Right cardiac atrium (tissue), 5 donors: ENCODE measurements around the gene ITGB7. TPM values are rescaled to one million over a fixed set of nuclear protein-coding genes. Genes with fewer than 3 reads are reported as not detected.
"Not testable (repeated sequence)": the region's sequence is repeated elsewhere in the genome, so short reads cannot be mapped to it uniquely, and the experiment has no call there.

Source experiments
- ATAC-seq, 2 donors: fragments of 200-7000 bp; cut with Tn5 transposase; one replicate each; pipeline versions ENCODE4 v1.8.0 to v1.9.1; 2020; ENCODE audit warnings: moderate library complexity in 2 of 2, mild to moderate bottlenecking in 1 of 2
- DNase-seq, 3 donors: peaks; one replicate each; pipeline ENCODE4 v3.0.0-alpha.2; 2020
- H3K27ac ChIP-seq: one replicate; pipeline ENCODE4 v1.5.1; 2013; ENCODE audit warnings: mild to moderate bottlenecking, low read length, control low read depth, moderate library complexity
- H3K27me3 ChIP-seq: one replicate; pipeline ENCODE4 v1.6.1; 2013; ENCODE audit not compliant: control insufficient read depth, insufficient read depth
- H3K4me1 ChIP-seq: one replicate; pipeline ENCODE4 v1.6.1; 2013; ENCODE audit warnings: low read length; ENCODE audit not compliant: control insufficient read depth, insufficient read depth
- H3K4me3 ChIP-seq: one replicate; pipeline ENCODE4 v1.5.1; 2013; ENCODE audit warnings: low read length, control low read depth
- H3K9me3 ChIP-seq: one replicate; pipeline ENCODE4 v1.6.1; 2013; ENCODE audit warnings: low read length; ENCODE audit not compliant: control insufficient read depth
- WGBS: extraction: QIAGEN DNeasy Blood & Tissue Kit; methylation state at CpG from one replicate; pipeline ENCODE4 v1.1.7; 2013; 5-methylcytosine and 5-hydroxymethylcytosine counted together
- intact Hi-C, 4 donors: fragments of 100-400 bp; cut with DNase I; formaldehyde crosslinking; loops; one replicate each; pipeline versions ENCODE4 v1.11.0 to v1.14.0; 2022 to 2023
- polyA plus RNA-seq: library from polyadenylated mRNA; stranded (reverse); fragments of 200-250 nt; gene quantifications from one replicate; pipeline ENCODE4 v1.2.3, GENCODE V29; 2013
- total RNA-seq, 4 donors: library from RNA; stranded (reverse); fragmentation: NEBNext Ultra II Directional; extraction: Animal tissue kit (Norgen Biotek cat#: 25700); gene quantifications; one replicate each; pipeline ENCODE4 v1.2.1, GENCODE V29; 2021
- donor health status: healthy with polysubstance abuse.
- donor health status: DM: no; HTN: yes; CAD: no.
- donor health status: DM: no; HTN: no; CAD: no.
- donor health status: DM: no; HTN: yes; CAD: no; lungs with severe emphysema.
- donor health status: DM: yes; HTN: yes; CAD: no.

Gene ITGB7
- total and polyA plus RNA-seq, 5 donors, result 0.45 to 2.8 (median 0.97) TPM

- 90% methylated on average over 7 of the region's 7 CpGs for WGBS
- DNase-seq, H3K4me3 ChIP-seq, H3K9me3 ChIP-seq, H3K4me1 ChIP-seq, H3K27ac ChIP-seq, intact Hi-C loops, H3K27me3 ChIP-seq, ATAC-seq: not testable (repeated sequence)
Measured at GRCh38 chr12:53202316-53202715, 4.7 kb downstream of the ITGB7 start.

DNA sequence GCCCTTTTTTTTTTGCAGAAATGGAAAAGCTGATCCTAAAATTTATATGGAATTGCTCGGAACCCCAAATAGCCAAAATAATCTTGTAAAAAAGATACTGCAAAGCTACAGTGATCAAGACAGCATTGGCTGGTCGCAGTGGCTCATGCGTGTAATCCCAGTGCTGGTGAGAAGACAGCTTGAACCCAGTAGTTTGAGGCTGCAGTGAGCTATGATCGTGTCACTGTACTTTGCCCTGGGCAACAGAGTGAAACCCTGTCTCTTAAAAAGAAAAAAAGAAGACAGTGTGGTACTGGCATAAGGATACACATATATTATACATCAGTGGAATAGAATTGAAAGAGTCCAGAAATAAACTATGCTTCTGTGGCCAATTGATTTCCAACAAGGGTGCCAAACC is 5.4 kb downstream of the ITGB7 start:
- ATAC-seq, result no peak
- intact Hi-C loops, result no loop called here
- Histone ChIP-seq H3K4me3 (no peak overlapping the region), H3K27me3 (no peaks in the 10 kb centered on the region), H3K9me3 (no peaks in the 10 kb centered on the region), H3K4me1 (no peaks in the 10 kb centered on the region), H3K27ac (no peak overlapping the region)
- 91% methylated on average over 4 of the region's 4 CpGs for WGBS
- no peak for DNase-seq

GRCh38 chr12:53201177-53201541 is 5.9 kb downstream of the ITGB7 start:
- H3K9me3 ChIP-seq, result no peaks in the 10 kb centered on the region
- ATAC-seq (no peak), DNase-seq (no peak)
- intact Hi-C loops, result no loop called here
- H3K4me3 ChIP-seq, result no peak overlapping the region
- no peaks in the 10 kb centered on the region for H3K4me1 ChIP-seq
- no peak overlapping the region for H3K27ac ChIP-seq
- WGBS, result 61% methylated on average over 1 of the region's 1 CpG
- H3K27me3 ChIP-seq, result no peaks in the 10 kb centered on the region

DNA sequence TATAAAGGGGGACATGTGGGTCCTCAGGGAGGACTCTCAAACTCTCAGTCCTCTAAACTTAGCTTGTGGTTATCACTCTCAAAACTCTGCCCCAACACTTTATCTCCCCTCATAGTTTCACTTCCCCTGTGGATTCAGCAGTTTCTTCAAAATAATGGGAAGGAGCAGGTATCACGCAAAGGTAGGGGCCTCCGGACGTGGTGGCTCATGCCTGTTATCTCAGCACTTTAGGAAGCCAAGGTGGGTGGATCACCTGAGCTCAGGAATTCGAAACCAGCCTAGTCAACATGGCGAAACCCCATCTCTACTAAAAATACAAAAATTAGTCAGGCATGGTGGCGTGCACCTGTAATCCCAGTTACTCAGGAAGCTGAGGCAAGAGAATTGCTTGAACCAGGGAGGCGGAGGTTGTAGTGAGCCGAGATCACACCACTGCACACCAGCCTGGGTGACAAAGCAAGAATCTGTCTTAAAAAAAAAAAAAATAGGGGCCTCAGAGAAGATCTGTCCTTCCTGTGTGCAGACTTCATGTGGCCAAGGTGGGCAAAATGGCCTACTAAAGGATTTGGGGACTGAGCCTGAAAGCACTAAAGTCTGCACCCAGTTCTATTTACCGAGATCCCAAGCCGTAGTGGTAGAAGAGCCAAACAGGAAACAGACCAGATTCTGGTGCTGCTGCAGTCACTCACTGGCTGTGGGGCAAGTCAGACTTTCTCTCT is 6.4 kb downstream of the ITGB7 start:
- ATAC-seq (no peak), DNase-seq (peak in 1 of 3 donors; percentile 25)
- intact Hi-C loops, result no loop called here
- WGBS, result 77% methylated on average over 10 of the region's 10 CpGs
- H3K9me3 ChIP-seq, result no peaks in the 10 kb centered on the region
- no peak overlapping the region for H3K4me3 ChIP-seq
- no peaks in the 10 kb centered on the region for H3K27me3 ChIP-seq
- H3K4me1 ChIP-seq, result no peaks in the 10 kb centered on the region
- H3K27ac ChIP-seq, result no peak overlapping the region

DNA sequence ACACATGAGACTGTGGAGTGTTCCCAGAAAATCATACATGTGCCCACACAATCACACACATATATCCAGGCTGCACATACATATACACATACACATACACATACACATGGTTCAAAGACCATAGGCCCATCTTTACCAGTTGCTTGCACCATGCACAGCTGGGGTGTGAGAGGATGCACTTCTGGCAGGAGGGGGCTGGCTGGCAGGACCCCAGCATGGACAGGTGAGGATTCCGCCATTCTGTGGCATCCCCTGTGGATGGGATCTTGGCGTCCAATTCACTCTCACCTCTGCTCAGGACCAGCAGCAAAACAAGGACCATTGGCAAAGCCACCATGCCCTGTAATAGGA is 7.0 kb downstream of the ITGB7 start:
- WGBS, result 91% methylated on average over 2 of the region's 2 CpGs
- Histone ChIP-seq H3K27ac (no peak overlapping the region), H3K4me1 (no peaks in the 10 kb centered on the region), H3K27me3 (no peaks in the 10 kb centered on the region), H3K4me3 (no peak overlapping the region), H3K9me3 (no peaks in the 10 kb centered on the region)
- ATAC-seq (no peak), DNase-seq (no peak)
- intact Hi-C loops, result no loop called here

DNA sequence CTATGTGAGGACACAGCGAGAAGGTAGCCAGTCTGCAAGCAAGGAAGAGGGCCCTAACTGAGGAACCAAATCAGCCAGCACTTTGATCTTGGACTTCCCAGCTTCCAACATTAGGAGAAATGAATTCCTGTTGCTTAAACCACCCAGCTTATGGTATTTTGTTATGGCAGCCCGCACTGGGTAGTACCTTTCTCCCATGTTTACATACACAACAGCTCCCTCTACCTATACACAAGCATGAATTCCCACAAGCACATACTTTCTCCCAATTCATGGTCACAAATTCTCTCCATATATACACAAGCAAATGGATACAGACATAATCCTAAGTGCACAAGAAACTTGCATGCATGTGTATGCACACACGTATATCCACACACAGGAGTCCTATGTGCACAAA is 7.4 kb downstream of the ITGB7 start:
- intact Hi-C loops, result loop anchor here in 3 of 4 donors (5.0 to 10.0 kb wide), 4 partner anchors 37 to 135 kb away; no protein-coding TSS in a partner anchor
- no peaks in the 10 kb centered on the region for H3K4me1 ChIP-seq
- ATAC-seq (no peak), DNase-seq (no peak)
- H3K4me3 ChIP-seq, result no peak overlapping the region
- H3K27me3 ChIP-seq, result no peaks in the 10 kb centered on the region
- 93% methylated on average over 3 of the region's 3 CpGs for WGBS
- H3K9me3 ChIP-seq, result no peaks in the 10 kb centered on the region
- no peak overlapping the region for H3K27ac ChIP-seq

GRCh38 chr12:53198486-53199110 is 8.5 kb downstream of the ITGB7 start:
- H3K27ac ChIP-seq, result no peak overlapping the region
- DNase-seq, result no peak
- no peaks in the 10 kb centered on the region for H3K4me1 ChIP-seq
- ATAC-seq, result no peak
- no peak overlapping the region for H3K4me3 ChIP-seq
- H3K9me3 ChIP-seq, result no peaks in the 10 kb centered on the region
- WGBS, result 84% methylated on average over 5 of the region's 5 CpGs
- intact Hi-C loops, result loop anchor here in 3 of 4 donors (5.0 to 10.0 kb wide), 4 partner anchors 36 to 134 kb away; no protein-coding TSS in a partner anchor
- no peaks in the 10 kb centered on the region for H3K27me3 ChIP-seq

DNA sequence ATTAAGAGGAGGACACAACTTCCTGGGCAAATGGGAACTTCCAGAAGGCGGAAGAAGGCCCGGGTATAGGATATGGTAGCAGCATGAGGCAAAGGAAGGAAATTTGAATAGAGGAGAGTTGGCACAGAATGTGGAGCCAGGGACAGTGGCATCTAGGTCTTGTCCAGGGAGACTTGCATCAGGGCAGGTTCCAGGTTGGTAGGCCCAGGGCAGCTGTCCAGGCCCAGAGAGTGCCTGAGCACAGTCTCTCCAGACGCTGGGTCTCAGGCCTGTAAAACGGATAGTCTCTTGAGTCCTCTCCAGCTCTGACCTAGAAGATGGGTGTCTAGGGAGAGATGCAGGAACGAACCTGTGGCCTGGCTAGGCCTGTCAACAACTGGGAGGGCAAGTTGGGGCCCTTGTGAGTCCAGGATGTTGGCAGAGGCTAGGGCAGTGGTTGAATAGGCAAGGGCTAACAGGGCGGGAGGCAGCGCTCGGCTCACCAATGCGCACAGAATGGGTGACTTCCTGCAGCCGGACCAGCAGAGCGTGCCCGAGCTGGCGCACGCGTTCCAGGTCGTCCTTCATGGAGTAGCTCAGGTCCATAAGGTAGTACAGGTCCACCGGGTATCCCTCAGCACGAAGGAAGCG is 9.9 kb downstream of the ITGB7 start:
- peak in 1 of 3 donors; percentile 27 for DNase-seq
- H3K27me3 ChIP-seq, result no peaks in the 10 kb centered on the region
- ATAC-seq, result peak in 1 of 2 donors; percentile 7
- H3K27ac ChIP-seq, result no peak overlapping the region
- intact Hi-C loops, result loop anchor here in 3 of 4 donors (5.0 to 10.0 kb wide), 4 partner anchors 35 to 132 kb away; no protein-coding TSS in a partner anchor
- no peaks in the 10 kb centered on the region for H3K9me3 ChIP-seq
- 72% methylated on average over 19 of the region's 19 CpGs for WGBS
- H3K4me3 ChIP-seq, result no peak overlapping the region
- H3K4me1 ChIP-seq, result no peaks in the 10 kb centered on the region

DNA sequence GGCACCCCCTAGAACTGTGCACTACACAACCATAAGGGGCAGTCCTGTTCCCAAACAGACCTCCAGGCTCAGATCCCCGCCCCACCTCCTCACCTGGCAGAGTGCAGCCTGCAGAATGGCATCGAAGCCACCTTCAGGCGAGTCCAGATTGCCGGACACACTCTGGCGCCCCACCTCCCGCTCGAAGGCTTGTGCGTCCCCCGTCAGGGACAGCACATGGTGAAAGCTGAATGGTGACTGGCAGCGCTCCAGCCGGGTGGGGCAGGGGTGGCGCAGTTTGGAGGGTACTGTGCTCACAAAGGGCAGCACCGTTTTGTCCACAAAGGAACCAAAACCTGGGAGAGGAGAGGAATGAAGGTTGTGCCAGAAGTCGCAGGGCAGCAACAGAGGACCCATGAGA is 10.6 kb downstream of the ITGB7 start:
- Histone ChIP-seq H3K27me3 (no peaks in the 10 kb centered on the region), H3K27ac (no peak overlapping the region), H3K9me3 (no peaks in the 10 kb centered on the region), H3K4me1 (no peaks in the 10 kb centered on the region), H3K4me3 (no peak overlapping the region)
- ATAC-seq, result no peak
- DNase-seq, result no peak
- WGBS, result 85% methylated on average over 14 of the region's 14 CpGs
- intact Hi-C loops, result loop anchor here in 3 of 4 donors (5.0 to 10.0 kb wide), 4 partner anchors 34 to 132 kb away; no protein-coding TSS in a partner anchor

DNA sequence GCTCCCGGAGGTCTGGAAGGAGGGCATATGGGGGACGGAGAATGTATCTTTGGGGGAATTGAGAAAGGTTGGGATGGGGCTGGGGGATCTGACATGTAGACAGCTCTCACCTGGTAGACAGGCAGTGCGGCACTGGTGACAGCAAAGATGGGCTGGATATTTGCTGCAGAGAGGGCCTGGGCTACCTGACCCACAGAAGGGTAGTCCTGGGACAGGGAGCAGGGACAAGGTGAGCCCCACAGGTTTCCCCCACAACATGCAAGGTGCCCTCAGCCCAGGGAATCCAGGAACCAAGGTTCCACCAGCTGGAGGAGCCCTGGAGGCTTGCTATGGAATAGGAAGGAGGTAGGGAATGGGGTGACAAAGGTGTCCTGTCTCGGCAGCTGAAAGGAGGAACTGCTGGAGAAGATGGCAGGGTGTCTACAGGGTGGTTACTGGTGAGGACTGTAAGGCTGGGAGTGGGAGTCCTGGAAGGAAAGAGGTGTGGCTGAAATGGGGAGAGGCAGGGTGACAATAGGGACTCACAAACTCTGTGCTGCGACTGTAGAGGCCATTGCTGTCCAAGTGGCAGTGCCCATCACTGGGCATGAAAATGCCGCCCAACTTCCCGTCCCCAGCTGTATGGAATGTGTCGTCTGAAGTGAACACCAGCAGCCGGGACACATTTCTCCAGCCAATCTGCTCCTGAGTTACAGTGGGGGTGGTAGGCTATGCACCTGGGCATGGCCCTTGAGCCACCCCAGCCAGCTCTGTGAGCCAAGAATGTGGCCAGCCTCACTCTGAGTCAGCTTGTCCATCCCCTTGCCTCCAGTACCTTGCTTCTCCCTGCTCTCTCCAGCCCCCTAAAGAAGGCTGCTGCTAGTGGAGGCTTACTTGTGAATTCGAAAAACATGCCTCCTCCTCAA is 11.3 kb downstream of the ITGB7 start:
- Histone ChIP-seq H3K4me3 (no peak overlapping the region), H3K27ac (no peak overlapping the region), H3K4me1 (no peaks in the 10 kb centered on the region), H3K27me3 (no peaks in the 10 kb centered on the region), H3K9me3 (no peaks in the 10 kb centered on the region)
- intact Hi-C loops, result loop anchor here in 3 of 4 donors (5.0 to 10.0 kb wide), 4 partner anchors 33 to 131 kb away; no protein-coding TSS in a partner anchor
- no peak for DNase-seq
- 87% methylated on average over 10 of the region's 10 CpGs for whole genome bisulfite sequencing
- no peak for ATAC-seq
